NAMALWA (cell line): ENCODE measurements around the gene PALM2AKAP2.
"Not testable (repeated sequence)": the region's sequence is repeated elsewhere in the genome, so short reads cannot be mapped to it uniquely, and the experiment has no call there.

Experiments
- DNase-seq: peaks from one replicate; pipeline ENCODE4 v3.0.0-alpha.2; 2015; ENCODE audit warnings: low spot score

The PALM2AKAP2 gene

DNA sequence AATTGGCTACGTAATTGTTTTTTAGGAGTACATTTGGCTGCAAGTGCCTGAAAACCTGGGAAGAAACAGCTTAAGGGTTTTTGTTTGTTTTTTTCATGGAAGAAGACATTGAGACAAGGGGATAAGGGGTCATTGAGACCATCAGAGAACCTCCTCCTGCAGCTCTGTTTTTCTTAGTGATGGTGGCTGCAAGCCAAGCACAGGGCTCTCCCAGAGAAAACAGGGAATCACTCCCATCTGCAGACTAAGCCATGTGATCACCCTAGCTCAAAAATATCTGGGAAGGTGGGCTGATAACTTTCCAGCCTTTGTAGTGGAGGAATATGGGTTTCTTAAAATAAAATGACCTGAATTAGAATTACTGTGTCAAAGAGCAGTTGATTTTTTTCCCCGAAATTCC lies 25.1 kb downstream of the PALM2AKAP2 start:
- DNase-seq, result no peak

- no peak for DNase-seq
Measured at GRCh38 chr9:109806506-109807115, 26.6 kb downstream of the PALM2AKAP2 start.

GRCh38 chr9:109811876-109812275 lies 31.9 kb downstream of the PALM2AKAP2 start:
- DNase-seq, result no peak

- no peak for DNase-seq
Measured at GRCh38 chr9:109812331-109812730, 32.3 kb downstream of the PALM2AKAP2 start.

GRCh38 chr9:109812818-109813281 lies 32.9 kb downstream of the PALM2AKAP2 start:
- DNase-seq, result no peak

DNA sequence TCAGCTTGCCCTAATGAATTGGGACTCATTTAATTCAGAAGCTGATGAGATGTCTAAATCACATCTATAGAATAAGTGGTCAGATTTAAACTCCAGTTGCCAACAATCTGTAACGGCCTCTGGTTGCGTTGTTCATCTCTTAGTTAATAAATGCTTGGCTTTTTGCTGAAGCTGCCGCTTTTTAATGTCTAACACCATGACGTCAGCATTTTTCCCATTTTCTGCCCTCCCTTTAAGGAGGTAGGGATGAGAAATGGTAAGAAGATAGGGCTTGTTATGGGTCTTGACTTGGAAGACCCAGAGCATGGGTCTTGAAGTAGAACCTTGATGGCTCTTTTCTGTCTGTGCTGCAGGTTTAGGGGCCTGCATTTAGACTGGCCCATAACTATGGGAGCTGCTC lies 33.3 kb downstream of the PALM2AKAP2 start:
- DNase-seq, result no peak

- DNase-seq, result no peak
Measured at GRCh38 chr9:109813829-109814228, 33.8 kb downstream of the PALM2AKAP2 start.

DNA sequence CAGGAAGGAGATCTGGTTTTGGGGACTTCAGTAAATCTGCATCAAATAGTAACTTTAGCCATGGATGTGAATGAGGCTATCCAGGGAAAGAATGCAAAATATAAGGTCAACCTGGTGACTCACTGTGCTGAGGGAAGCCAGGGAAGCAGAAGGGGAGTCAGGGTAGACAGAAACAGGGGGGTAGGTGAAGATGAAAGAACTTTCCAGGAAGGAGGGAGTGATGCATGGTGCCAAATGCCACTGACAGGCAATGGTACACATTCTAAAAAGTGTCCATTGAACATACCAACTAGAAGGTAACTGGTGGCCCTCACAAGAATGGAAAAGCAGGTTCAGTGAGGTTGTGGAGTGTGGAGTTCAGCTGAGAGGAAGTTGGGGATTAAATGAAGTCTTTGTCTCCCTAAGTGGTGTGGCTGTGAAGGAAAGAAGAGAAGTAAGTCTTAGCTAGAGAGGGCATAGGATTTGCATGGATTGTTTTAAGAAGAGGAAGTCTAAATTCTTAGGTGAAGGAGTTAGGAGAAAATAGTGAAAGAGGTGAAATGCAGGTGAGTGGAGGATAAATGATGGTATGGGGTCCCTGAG lies 35.5 kb downstream of the PALM2AKAP2 start:
- no peak for DNase-seq

DNA sequence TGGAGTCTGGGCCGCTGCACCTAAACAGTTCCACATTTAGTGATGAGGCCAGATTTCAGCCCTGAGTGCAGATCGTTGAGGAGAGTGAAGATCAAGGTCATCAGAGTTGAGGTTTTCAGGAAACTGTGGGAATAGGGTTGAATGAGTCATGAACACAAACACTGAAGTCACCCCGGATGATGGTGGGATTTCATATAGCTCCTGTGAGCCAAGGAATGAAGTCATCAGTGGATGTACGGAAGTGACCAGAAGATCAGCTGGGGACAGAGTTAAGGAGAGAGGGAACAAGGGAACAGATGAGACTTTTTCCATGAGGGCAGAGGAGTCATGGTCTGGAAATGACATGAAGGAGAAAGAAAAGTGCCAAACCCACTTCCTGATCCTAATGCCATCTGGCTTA lies 36.5 kb downstream of the PALM2AKAP2 start:
- no peak for DNase-seq

DNA sequence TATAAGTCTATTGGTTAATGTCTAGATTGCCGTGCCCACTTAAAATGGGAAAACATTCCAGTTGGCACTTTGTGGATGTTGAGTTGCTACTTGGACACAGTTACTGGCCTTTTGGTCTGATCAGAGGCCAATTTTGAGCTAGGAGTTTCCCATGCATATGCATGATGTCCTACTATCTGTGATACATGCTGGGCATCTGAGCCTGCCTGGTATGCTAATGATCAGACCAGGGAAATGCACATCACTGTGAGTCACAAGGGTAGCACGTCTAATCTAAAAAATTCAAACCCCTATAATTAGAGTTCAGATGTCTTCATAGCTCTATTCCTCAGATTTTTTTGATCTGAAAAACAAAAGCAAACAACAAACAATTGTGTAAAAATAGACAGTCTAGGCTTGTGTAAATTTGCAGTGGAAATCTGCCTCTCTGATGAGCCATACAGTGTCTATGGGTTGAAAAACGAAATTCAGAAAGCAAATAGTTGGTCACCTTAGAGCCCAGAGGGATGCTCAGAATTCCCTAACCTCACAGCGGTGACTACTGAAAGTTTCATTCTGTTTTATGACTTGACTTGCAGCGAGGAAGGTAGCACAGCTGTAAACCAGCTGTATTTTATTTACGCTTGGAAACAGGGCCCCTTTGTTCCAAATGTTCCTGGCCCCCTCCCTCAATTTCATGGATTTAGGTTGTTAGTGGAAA lies 37.3 kb downstream of the PALM2AKAP2 start:
- no peak for DNase-seq

GRCh38 chr9:109817846-109818472 lies 38.0 kb downstream of the PALM2AKAP2 start:
- peak; percentile 87 for DNase-seq

DNA sequence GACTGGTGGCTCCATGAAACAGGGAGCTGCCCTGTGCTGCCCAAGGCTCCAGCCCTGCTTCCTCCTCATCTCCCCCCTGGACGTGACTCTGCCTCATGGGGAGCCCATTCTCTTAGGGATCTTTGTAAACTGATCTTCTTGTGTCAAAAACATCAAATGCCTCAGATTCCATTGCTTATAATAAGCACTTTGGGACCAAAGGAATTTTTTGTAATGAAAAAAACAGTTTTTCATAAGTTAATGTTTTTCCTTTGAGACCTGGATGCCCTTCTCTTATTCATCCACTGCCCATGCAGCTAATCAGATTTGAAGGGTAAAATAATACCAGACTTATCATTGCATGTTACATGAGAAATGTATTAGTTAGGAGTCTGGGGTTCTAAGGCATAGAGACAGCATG lies 41.7 kb downstream of the PALM2AKAP2 start:
- DNase-seq, result no peak

DNA sequence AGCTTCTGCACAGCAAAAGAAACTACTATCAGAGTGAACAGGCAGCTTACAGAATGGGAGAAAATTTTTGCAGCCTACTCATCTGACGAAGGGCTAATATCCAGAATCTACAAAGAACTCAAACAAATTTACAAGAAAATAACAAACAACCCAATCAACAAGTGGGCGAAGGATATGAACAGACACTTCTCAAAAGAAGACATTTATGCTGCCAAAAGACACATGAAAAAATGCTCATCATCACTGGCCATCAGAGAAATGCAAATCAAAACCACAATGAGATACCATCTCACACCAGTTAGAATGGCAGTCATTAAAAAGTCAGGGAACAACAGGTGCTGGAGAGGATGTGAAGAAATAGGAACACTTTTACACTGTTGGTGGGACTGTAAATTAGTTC lies 45.4 kb downstream of the PALM2AKAP2 start:
- DNase-seq, result not testable (repeated sequence)

DNA sequence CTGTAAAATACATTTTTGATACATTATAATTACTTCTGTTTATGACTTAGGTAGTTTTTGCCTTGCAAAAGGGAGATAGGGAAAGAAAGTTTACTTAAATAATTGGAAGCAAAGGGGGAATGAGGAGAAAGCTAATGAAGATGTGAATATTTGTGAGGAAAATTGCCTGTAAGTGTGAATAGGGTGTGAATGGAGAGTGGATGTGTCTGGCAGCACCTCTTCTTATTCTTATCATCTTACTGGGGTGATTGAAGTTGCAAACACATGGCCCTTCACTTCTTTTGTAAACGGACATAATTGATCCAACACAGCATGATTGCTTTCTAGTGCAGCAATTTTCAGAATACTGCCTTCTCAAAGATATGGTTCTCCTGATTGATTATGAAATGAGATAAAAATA lies 46.6 kb downstream of the PALM2AKAP2 start:
- DNase-seq, result no peak

DNA sequence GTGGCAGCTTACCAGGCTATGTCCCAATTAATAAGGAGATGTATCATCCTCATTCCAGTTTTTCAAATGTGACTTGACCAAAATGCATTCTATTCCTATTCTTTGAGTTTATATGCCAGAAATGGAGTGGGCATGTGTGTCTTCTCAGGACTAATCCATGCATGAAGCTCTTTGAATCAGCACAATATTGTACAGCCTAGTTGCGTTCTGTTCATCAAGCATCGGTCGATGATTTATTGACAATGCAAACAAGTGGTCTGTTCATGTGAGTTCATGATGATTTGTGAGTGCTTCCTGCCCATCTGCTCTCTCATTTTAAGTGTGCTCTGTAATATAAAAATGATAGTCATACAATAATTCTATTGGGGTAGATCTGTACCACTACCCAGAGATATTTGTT lies 48.3 kb downstream of the PALM2AKAP2 start:
- DNase-seq, result no peak
